Stimulated activated CD8-positive, alpha-beta memory T cell treated with anti-CD3 and anti-CD28 coated beads, Interleukin-7, amount 100 ng/mL, for 4 hours (primary cell): ENCODE measurements around the gene GINS1.
"Not testable (repeated sequence)": the region's sequence is repeated elsewhere in the genome, so short reads cannot be mapped to it uniquely, and the experiment has no call there.

ENCODE experiments used
- DNase-seq, 2 donors: peaks; one replicate each; pipeline ENCODE4 v3.0.0-alpha.2; 2020; ENCODE audit warnings: low read depth in 2 of 2

The GINS1 gene

DNA sequence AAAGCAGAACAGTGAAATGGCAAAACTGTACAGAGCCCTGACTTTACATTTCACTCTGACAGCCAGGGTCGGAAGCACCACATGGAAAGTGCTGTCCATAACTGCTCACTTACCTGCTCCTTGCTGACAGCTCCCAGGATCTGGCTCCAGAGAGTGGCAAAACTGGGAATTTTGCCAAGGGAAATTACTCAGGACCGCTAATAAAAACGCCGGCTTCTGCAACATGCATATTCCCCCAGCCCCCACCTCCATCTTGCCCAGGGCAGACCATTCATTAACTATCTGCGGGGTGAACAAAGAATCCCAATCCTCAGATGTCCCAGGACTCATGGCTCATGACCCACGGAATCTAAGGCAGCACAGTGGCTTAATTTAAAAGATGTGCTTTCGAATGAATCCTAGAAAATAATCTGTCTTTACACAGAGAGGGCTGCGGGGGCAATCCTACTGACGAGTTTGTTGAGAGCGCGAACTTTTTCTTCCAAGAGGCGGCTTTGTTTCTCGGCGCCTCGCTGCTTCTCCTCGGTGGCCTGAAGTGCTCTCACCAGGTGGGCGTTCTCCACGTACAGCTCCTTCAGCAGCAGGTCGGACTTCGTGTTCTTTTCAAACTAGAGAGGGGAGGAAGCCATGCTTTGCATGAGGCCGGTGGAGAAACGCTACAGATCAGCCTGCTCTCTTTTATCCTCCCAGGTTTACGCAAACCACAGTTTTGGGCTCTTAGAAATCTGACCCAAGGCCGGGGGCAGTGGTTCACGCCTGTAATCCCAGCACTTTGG lies 45.8 kb downstream of the GINS1 start:
- no peak for DNase-seq

DNA sequence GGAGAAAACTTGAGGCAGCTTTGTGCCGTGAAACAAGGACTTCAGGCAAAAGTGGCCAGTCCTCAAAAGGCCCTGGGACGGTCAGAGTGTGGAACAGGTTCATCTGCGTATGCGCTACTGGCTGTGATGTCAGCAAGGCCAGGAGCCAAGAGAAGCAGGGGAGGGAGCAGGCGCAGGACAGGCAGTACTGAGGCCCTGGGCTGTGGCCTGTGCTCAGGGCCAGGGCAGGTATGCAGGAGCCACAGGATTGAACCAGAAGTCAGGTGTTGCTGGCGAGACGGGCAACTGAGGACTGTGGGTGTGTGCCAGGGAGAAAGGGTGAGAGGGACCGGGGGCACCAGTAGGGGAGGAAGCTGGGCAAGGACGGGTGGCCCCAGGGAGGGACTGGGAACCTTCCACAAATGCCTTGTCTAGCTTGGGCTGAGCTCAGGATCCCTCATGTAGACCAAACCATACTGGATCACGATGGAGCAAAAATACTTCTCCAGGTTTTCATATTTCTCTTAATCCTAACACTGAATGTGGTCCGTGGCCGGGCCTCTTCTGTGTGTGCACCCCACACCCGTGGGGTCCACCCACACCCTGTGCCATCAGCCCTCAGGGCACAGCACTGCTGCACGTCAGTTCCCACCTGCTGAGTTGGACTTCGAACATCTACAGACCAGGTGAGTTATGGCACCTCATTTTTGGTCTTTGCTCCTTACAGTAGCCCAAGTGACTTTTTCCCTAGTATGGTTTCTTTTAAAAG lies 46.9 kb downstream of the GINS1 start:
- DNase-seq = no peak

DNA sequence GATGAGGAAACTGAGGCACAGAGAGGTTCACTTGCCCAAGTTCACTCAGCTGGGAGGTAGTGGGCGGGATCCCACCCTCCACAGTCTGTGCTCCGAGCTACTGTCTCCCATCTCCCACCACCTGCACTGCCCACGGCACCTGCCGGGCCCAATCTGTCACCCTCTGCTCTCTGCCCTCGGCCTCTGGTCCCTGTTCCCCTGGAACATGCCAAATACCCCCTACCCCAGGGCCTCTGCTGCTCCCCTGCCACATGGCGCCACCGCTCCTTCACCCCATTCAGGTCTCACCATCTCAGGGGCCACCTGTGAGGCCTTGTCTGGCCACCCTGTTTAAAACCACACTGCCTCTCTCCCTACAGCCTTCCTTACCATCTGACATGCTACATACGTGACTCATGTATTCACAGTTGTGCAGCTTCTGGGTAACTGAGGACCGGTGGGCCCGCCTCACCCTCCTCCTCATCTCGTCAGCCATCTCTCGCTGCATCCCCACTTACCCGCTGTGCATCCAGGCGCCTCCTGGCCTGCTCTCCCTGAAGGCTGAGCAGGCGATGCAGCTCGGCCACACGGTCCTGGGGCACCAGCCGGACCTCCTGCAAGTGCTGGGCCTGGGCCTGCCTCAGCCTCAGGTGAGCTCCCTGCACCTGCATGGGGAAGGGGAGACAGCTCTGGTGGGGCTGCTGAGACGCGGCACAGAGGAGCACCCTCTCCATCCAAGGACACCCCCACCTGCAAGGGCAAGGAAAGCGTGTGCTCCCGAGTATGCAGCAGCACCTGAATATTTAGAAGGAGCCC lies 50.6 kb downstream of the GINS1 start:
- DNase-seq = no peak

DNA sequence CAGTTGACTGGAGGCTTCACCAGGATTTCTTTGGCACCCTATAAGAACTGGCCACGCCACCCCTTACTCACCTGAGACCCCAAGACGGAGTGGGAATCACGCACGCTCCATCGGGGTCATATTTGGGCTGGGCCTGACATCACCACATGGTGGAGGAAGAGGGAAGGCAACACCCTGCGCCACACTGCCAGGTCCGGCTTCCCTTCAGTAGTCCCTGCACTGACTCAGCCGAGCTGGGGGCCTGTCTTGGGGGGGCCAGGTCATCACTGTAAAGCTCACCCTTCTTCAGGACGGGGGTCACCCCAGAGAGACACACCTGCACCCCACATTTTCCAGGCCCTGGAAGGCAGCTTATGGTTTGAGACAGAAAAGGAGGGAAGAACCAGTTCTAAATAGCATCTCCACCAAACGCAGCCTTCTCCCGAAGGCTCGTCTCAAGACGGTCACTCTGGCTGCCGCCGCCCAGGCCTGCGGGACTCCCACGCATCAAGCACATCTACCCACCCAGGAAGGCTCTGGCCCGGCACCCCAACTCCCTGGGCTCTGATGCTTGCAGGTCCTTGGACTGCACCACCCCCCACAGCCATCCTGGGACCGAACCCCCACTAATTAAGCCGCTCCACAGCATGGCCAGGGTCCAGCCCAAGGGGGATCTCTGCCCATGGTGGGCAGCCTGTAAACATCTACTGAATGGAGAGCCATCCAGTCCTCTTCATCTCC lies 51.8 kb downstream of the GINS1 start:
- no peak for DNase-seq

DNA sequence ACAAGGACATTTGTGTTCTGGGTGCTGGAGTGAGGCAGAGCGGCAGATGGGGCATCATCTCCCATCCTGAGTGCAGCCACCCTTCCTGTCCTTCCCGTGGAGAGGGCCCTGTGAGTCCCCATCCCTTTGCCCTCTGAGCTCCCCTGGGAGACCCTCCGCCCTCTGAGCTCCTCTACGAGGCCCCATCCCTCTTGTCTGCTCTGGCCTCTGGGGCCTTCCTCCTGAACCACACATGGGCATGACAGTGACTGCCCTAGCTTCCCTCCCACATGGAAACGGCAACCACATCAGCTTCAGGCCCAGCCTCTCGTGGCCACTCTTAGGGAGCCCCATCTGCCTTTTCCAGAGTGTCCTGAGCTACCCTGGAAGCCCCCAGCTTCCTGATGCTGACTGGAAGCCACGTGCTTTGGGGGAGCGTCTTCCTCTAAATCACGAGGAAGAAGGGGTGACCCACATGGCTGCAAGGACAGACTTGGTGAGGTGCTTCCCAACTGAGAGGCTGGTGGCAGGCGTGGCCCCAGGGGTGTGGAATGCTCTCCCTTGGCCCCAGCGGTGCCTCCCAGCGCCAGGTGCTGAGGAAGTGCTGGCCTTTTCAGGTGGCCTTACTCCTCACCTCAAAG lies 52.6 kb downstream of the GINS1 start:
- no peak for DNase-seq

DNA sequence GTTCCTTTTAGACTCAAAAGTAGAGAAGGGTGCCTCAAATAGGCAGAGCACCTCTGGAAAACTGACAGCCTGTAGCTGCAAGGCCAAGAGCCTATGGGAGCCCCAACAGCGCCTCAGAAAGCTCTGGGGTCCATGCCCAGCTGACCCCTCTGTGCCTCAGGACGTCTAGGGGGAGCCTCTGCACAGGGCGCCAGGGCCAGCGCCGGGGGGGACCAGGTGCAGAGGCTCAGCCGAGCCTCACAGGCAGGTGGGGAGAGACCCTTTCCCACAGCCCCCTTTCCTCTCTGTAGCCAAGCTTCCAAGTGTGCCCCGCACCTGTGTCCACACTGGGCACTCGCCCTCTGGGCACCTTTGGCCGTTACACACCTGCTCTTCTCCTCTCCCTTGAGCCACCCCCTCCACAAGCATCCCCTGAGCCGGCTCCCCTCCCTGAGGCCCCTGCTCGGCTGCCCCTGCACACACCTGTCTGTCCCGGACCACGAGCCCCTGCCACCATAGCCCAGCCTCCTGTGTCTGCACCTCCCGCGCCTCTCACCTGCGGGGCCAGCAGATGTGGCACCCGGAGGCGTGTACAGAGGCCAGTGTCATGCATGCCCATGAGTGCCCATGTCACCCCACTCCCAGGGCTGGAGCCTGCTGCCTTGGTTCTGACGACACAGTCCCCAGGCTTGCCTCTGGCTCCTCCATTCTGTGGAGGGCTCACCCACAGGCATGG lies 53.2 kb downstream of the GINS1 start:
- DNase-seq = no peak

DNA sequence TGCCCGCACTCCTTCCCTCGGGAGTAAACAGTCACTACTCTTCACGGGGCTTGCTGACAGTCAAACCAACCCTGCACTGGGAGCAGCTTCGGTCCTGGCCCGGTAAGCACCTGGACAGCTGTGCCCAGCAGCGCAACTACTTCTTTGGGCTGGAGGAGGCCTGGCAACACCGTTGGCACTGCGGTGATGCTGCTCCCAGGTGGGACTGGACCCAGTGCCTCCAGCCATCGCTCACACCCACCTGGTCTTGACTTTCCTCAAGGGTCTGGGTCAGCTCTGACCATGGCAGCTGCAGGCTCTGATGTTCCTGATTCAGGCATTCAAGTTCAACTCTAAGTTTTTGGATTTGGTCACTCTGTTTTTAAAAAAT lies 53.8 kb downstream of the GINS1 start:
- DNase-seq = no peak

DNA sequence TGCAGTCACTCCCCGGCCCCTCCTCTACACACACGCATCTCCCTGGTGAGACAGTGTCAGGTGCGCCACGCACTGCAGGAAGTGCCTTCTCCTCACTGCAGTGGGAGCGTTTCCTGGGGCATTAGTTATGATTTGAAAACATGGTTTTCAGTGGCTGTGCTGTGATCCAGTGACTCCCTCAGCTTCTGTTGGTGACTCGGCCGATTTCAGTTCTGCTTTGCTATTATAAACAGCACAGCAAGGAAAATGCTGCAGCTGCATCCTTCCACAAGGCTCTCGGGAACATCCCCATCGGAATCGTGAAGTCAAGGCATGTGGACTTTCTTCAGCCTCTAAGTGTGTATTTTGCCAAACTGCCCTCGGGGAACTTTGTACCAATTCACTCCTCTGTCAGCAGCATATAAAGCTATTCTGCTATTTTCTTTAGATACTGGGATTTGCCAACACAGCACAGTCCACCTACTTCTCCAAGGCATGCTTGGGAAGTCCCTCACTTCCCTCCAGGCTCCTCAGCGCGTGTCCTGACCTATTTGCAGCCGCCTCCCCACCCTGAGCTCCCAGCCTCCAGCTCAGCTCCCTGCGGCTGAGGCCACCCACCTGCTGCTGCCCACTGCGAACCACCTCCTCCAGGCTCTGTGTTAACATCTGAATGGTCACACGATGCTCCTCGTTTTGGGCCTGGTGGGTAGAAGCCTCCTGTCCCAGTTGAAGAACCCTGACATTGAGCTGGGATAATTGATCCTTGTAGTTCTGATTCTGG lies 54.5 kb downstream of the GINS1 start:
- no peak for DNase-seq

DNA sequence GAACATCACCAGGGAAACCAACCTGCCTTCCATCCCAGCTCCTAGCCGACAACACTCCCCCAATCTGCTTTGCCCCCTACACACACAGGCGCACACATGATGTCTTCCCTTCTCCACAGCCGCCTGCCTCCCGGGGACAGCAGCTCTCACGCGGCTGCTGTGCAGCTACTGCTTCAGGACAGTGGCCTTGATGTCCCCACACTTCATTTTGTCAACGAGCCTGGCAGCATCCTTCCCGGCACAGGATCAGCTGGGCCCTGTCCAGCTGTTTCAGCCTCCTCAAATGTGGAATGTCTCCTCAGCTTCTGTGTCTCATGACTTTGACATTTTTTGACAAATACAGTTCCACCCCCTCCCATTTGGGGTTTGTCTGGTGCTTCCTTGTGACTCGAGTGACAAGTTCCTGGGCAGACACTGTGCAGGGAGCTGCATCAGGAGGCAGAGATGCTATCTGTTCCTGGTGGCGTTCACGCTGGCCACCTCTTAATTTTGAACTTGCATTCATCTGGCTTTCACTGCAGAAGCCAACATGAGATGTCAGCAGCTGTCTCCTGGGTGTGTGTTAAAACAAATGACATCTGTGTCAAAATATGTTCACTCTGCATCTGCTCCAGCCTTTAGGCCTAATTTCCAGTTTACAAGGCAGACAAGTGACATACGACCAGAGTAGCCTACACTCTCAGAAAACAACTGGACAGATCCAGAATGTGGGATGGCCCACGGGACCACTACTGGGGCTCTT lies 57.2 kb downstream of the GINS1 start:
- DNase-seq = no peak

DNA sequence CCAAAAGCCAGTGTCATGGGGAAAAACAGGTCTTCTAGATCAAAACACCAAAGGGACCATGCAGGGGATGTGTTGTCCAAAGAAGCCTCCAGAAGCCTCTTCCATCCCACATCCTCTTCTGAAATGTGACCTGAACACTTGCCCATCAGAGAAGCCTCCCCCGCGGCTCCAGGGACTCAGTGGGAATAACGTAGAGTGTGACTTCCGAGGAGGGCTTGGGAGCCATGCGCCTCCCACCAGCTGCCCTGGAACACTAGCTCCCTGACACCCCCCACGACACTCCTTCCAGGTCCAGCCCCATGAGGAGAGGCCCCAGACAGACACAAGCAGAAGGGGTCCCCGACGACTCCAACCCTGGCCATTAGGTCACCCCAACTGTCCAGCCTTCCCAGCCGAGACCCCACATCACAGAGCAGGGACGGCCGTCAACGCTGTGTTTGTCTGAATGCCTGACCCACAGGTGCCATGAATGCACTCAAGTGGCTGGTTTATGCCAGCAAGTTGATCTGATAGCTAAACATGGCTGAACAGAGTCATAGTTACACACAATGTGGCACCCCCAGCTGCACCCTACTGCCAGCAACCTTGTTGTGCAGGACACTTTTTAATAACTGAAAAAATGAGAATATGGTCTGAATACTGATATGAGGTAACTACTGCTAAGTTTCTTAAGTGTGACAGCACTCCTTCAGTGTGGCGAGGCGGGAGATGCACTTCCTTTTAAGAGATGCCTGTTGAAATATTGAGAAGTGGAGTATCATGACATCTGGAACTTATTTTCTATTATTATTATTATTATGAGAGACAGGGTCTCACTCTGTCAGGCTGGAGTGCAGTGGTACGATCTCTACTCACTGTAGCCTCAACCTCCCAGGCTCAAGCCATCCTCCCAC lies 58.0 kb downstream of the GINS1 start:
- DNase-seq = no peak

DNA sequence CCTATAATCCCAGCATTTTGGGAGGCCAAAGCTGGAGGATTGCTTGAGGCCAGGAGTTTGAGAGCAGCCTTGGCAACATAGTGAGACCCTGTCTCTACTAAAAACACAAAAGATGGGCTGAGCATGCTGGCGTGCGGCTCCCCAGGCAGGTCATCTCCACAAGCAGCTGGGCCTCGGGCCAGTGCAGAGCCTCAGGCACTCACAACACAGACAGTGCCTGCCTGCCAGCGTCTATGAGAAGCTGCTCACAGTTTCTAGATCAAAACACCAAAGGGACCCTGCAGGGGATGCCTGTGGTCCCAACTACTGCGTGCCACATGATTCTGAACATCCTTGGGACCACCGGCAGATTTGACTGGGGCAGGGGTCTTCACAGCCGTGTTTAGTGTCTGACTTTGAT lies 59.4 kb downstream of the GINS1 start:
- DNase-seq = no peak

DNA sequence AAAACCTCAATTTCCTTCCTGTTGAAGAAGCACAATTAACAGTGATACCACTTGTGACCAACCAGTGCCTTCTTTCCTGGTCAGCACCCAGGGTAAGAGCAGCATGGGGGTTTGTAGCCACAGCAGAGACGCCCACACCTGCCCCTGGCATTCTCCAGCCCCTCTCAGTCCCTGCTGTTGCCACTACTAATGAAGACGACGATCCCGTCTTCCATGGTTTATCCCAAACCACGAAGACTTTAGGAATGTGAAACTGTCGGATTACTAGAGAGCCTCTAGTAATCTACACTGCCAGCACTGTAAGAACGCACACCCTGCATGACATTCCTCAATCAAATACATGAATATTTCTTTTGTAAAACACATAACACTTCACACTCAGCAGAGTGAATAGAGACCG lies 60.0 kb downstream of the GINS1 start:
- no peak for DNase-seq

DNA sequence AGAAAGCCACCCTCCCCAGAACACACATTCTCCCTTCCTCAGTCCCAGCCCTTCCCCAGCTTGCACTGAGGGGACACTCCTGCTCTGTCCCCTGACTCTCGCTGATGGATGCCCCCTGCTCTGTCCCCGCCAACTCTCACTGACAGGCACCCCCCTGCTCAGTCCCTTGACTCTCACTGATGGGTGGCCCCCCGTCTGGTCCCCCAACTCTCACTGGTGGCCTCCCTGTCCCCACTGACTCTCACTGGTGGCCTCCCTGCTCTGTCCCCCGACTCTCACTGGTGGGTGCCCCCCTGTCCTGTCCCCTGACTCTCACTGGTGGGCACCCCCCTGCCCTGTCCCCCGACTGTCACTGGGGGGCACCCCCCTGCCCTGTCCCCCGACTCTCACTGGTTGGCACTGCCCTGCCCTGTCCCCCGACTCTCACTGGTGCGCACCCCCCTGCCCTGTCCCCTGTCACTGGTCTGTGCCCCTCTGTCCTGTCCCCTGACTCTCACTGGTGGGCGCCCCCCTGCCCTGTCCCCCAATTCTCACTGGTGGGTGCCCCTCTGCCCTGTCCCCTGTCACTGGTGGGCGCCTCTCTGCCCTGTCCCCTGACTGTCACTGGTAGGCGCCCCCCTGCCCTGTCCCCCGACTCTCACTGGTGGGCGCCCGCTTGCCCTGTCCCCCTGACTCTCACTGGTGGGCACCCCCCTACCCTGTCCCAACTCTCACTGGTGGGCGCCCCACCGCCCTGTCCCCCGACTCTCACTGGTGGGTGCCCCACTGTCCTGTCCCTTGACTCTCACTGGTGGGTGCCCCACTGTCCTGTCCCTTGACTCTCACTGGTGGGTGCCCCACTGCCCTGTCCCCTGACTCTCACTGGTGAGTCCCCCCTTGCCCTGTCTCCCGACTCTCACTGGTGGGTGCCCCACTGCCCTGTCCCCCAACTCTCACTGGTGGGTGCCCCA lies 60.9 kb downstream of the GINS1 start:
- no peak for DNase-seq

DNA sequence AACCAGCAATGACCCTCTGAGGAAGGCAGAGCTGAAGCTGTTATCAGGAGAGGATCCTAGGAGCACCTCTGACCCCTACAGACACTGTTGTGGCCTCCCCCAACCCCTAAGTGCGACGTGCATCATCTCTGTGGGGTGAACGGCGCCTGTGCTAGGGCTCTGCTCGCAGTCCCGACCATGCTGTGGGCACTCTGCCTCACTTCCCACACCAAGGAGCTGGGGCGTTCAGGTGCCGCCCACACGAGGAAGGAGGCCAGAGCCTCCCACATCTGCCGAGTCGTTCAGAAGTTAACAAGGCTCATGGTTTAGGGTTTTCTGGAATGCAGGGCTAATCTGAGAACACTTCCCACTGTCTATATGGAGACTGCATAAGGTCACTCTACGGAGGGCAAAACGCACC lies 62.1 kb downstream of the GINS1 start:
- DNase-seq = no peak

DNA sequence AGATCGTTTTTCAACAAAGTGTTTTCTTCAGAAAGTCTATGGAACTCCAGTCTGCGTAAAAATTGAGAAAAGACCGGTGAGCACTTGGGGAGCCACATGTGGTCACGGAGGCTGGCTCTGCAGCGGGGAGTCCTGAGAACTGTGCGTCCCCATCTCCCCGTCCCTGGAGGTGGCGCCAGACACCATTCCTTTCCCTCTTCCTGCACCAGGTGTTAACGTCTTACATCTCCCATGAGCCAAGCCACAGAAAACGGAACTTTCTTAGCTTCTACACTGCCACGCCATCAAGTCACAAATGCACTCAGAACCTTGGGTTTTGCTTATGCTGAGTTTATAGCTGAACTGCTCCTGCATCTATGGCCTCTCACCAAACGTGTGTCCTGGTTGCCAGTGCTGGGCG lies 62.6 kb downstream of the GINS1 start:
- no peak for DNase-seq

DNA sequence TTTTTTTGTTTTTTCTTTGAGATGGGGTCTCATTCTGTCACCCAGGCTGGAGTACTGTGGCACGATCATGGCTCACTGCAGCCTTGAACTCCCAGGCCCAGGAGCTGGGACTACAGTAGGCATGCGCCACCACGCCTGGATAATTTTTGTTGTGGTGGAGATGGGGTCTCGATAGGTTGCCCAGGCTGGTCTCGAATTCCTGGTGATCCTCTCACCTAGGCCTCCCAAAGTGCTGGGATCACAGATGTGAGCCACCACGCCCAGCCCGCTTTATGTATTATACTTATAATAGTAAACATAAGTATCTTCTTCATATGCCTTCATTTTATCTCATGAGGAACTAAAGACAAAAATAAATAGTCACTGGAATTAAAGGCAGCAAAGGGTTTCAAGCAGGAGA lies 63.5 kb downstream of the GINS1 start:
- DNase-seq = no peak

DNA sequence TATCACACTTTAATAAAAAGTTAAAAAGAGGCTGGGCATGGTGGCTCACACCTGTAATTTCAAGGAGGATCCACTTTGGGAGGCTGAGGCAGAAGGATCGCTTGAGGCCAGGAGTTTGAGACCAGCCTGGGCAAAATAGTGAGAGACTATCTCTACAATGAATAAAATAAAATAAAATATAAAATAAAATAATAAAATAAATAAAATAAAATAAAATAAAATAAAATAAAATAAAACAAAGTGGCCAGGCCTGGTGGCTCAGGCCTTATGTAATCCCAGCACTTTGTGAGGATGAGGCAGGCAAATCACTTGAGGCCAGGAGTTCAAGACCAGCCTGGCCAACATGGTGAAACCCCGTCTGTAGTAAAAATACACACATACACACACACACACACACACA lies 65.8 kb downstream of the GINS1 start:
- DNase-seq = not testable (repeated sequence)
